ENCODE measurements around the gene NFIC. TPM values are rescaled to one million over a fixed set of nuclear protein-coding genes. Genes with fewer than 3 reads are reported as not detected.
"Not testable (repeated sequence)": the region's sequence is repeated elsewhere in the genome, so short reads cannot be mapped to it uniquely, and the experiment has no call there.

The NFIC gene
- polyA plus RNA-seq, 5 donors = 31.3 to 72.3 (median 36.8) TPM

DNA sequence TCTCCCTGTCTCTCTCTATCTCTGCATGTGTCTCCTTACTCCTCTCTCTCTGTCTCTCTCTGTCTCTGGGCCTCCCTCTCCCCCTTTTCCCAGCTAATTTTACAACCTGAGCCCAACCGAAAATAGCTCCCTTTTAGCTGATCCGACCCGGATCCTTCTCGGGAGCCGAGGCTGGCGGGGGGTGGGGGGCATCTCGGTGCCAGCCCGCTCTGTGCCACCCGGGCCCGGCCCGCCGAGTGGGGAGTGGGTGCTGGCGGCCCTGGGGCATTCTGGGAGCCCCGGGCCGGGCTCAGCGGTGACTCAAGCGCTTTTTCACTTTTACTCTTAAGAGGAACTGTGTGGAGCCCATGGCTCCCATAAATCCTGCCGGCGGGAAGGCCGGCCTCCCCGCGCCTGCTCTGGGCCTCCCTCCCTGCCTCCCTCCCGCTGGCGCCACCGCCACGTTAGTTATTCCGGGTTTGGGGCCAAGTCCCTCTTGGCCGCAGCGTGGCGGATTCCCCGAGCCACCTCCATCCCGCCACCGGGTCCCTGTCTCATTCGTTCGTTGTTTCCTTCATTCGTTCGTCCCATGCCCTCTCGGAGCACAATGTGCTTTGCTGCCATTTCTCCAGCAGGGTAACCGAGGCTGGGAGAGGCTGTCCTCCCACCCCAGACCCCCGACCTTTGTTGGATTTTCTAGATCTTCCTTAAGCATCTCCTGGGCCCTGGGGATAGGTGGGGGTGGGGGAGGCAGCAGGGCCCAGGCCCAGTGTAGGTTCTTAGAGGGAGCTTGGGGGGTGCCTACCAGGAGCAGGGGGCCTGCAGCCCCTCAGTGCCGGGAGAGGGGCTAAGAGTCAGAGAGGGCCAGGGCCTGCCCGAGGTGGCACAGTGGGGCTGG is 3.2 kb downstream of the NFIC start:
- no peak for DNase-seq

- DNase-seq = no peak
Observed at GRCh38 chr19:3370214-3370720, 3.9 kb downstream of the NFIC start.

- no peak for DNase-seq
Observed at GRCh38 chr19:3370728-3371591, 4.6 kb downstream of the NFIC start.

GRCh38 chr19:3372413-3372812 is 6.0 kb downstream of the NFIC start:
- DNase-seq = no peak

DNA sequence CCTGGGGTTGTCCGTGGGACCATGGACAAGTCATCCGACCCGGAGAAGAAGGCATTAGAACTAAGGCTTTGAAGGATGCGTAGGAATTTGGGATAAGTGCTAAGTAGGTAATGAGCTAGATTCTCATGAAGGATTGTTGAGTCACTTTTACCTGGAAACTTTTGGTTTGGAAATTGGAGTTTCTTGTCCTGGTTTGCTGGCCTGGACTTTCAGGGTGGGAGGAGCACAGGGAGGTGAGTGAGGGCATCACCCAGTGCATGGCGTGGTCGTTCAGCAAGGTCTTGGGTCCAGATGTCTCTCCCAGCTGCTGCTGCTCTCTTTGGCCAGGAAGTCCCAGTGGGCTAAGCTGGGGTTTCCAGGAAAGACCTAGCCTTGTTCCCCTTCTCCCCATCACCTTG is 7.6 kb downstream of the NFIC start:
- DNase-seq = no peak

- DNase-seq = no peak
Observed at GRCh38 chr19:3374369-3375112, 8.2 kb downstream of the NFIC start.

- DNase-seq = peak; percentile 66 to 73
Observed at GRCh38 chr19:3375221-3376090, 9.1 kb downstream of the NFIC start.

- not testable (repeated sequence) for DNase-seq
Observed at GRCh38 chr19:3376091-3376455, 9.7 kb downstream of the NFIC start.

DNA sequence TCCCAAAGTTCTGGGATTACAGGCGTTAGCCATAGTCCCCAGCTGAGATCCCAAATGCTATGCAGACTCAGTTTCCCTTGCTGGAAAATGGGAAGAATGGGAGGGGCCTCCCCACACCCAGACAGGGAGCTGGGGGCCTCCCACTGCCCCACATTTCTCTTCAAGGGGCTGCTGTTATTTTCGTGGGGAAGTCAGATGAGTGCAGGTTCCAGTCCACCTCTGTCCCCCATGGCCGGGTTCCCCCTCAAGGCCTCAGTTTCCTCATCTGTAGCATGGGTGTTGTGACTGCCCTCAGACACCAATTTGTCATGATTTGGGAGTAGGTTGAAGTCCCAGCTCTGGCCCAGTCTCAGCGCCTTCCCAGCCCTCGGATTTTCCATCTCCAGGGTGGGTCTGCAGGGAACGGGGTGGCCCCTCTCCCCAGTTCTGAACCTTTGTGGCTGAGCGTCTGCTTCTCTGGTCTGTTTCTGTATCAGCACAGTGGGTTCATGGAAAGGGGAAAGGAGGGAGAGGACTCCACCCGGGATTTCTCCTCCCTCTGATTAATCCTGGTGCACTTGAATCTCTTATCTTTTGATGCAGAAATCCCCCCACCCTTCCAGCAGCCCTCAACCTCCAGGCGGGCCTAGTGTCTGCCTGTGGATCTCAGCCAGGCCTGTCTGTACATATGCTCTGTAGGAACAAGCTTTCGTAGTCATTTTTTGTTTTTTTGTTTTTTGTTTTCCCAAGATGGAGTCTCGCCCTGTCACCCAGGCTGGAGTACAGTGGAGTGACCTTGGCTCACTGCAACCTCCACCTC is 12.2 kb downstream of the NFIC start:
- no peak for DNase-seq

GRCh38 chr19:3380829-3381228 is 14.4 kb downstream of the NFIC start:
- DNase-seq = no peak

DNA sequence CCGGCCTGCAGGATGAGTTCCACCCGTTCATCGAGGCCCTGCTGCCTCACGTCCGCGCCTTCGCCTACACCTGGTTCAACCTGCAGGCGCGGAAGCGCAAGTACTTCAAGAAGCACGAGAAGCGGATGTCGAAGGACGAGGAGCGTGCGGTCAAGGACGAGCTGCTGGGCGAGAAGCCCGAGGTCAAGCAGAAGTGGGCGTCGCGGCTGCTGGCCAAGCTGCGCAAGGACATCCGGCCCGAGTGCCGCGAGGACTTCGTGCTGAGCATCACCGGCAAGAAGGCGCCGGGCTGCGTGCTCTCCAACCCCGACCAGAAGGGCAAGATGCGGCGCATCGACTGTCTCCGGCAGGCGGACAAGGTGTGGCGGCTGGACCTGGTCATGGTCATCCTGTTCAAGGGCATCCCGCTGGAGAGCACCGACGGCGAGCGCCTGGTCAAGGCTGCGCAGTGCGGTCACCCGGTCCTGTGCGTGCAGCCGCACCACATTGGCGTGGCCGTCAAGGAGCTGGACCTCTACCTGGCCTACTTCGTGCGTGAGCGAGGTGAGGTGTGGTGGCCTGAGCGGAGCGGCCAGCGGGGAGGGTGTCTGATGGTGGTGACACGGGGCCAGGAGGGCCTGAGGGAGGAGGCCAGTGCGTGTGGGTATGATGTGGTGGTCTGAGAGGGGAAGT is 15.5 kb downstream of the NFIC start:
- no peak for DNase-seq

DNA sequence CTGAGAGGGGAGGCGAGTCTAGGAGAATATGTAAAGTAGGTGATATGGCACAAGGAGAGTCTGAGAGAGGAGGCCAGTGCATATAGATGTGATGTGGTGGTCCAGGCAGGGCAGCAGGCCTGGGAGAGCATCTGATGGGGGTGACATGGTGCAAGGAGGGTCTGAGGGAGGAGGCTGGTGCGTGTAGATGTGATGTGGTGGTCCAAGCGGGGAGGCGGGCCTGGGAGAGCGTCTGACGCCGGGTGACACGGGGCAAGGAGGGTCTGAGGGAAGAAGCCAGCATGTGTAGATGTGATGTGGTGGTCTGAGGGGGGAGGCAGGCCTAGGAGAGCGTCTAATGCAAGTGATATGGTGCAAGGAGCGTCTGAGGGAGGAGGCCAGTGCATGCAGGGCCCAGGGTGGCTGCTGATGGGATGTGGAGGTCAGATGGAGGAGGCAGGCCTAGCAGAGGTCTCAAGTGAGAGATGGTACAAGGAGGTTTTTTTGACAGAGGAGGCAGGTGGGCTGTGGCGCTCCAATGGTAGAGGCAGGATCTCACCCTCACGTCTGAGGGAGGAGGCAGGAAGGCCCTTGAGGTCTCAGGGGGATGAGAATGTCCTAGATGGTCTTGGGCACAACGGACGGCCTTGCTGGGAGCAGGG is 16.2 kb downstream of the NFIC start:
- no peak for DNase-seq

- DNase-seq = no peak
Observed at GRCh38 chr19:3383121-3383722, 16.8 kb downstream of the NFIC start.

GRCh38 chr19:3386447-3387234 is 20.3 kb downstream of the NFIC start:
- no peak for DNase-seq

GRCh38 chr19:3387645-3388589 is 21.5 kb downstream of the NFIC start:
- peak; percentile 84 to 85 for DNase-seq

DNA sequence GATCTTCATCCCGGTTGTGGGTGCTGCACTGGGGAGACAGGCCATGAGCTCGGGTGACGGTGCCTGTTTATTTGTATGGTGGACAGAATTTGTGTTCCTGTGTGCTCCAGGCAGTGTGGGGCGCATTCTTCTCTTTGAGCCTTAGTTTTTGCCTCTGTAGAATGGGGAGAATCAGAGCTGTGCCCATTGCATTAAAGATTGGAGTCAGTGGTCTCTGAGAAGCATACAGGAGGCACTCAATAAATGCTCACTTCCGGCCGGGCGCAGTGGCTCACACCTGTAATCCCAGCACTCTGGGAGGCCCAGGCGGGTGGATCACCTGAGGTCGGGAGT is 23.0 kb downstream of the NFIC start:
- no peak for DNase-seq
